Measurements from ENCODE around the gene PID1.

- no peak for TF ChIP-seq POLR2A (IDR thresholded peaks at IDR 0.05; ENCODE audit: low read depth, low read length)
- no peak for TF ChIP-seq TAF1 (IDR thresholded peaks at IDR 0.05; ENCODE audit: low read depth, low read length)
- no peak for TF ChIP-seq SPI1 (IDR thresholded peaks at IDR 0.05; ENCODE audit: low read depth, low read length)
- no peak for TF ChIP-seq POLR2AphosphoS5 (IDR thresholded peaks at IDR 0.05; ENCODE audit: low read depth, low read length)
- TF ChIP-seq PAX5 (IDR thresholded peaks at IDR 0.05; ENCODE audit: insufficient read depth, low read length, severe bottlenecking), result no peak
Measured at GRCh38 chr2:229064749-229065148, 206.3 kb downstream of the PID1 start.

Measured in GM12891 (cell line).